ENCODE results near the gene TFF3.

TFF3 gene

GRCh38 chr21:42344631-42345030 lies 29.4 kb upstream of the TFF3 start:
- Histone ChIP-seq H3K9me3 (ENCODE audit: control insufficient read depth, low read length) (peaks cover 4% of the 10 kb centered on the region), H3K36me3 (ENCODE audit: control insufficient read depth, insufficient read depth, low read length, severe bottlenecking) (no peaks in the 10 kb centered on the region), H3K4me1 (ENCODE audit: control insufficient read depth, insufficient read depth, low read length) (no peaks in the 10 kb centered on the region), H3K9ac (ENCODE audit: low read length) (no peak overlapping the region), H3K27me3 (replicated peaks; ENCODE audit: control insufficient read depth, insufficient read depth, low read length) (peaks cover 29% of the 10 kb centered on the region), H3K4me3 (ENCODE audit: low read length) (no peak overlapping the region)
- no peak for DNase-seq (ENCODE audit: low read depth)

GRCh38 chr21:42343963-42344510 lies 28.8 kb upstream of the TFF3 start:
- Histone ChIP-seq H3K9me3 (ENCODE audit: control insufficient read depth, low read length) (peaks cover 3% of the 10 kb centered on the region), H3K36me3 (ENCODE audit: control insufficient read depth, insufficient read depth, low read length, severe bottlenecking) (no peaks in the 10 kb centered on the region), H3K4me1 (ENCODE audit: control insufficient read depth, insufficient read depth, low read length) (no peaks in the 10 kb centered on the region), H3K4me3 (ENCODE audit: low read length) (no peak overlapping the region), H3K9ac (ENCODE audit: low read length) (no peak overlapping the region), H3K27me3 (replicated peaks; ENCODE audit: control insufficient read depth, insufficient read depth, low read length) (peaks cover 28% of the 10 kb centered on the region)
- DNase-seq (ENCODE audit: low read depth) = no peak

GRCh38 chr21:42343556-42343955 lies 28.3 kb upstream of the TFF3 start:
- no peaks in the 10 kb centered on the region for H3K9me3 ChIP-seq (ENCODE audit: control insufficient read depth, low read length)
- H3K27me3 ChIP-seq (replicated peaks; ENCODE audit: control insufficient read depth, insufficient read depth, low read length) = peaks cover 24% of the 10 kb centered on the region
- H3K4me1 ChIP-seq (ENCODE audit: control insufficient read depth, insufficient read depth, low read length) = no peaks in the 10 kb centered on the region
- H3K36me3 ChIP-seq (ENCODE audit: control insufficient read depth, insufficient read depth, low read length, severe bottlenecking) = no peaks in the 10 kb centered on the region
- no peak for DNase-seq (ENCODE audit: low read depth)
- H3K9ac ChIP-seq (ENCODE audit: low read length) = no peak overlapping the region
- no peak overlapping the region for H3K4me3 ChIP-seq (ENCODE audit: low read length)

- Histone ChIP-seq H3K36me3 (ENCODE audit: control insufficient read depth, insufficient read depth, low read length, severe bottlenecking) (no peaks in the 10 kb centered on the region), H3K27me3 (replicated peaks; ENCODE audit: control insufficient read depth, insufficient read depth, low read length) (peaks cover 21% of the 10 kb centered on the region), H3K9ac (ENCODE audit: low read length) (no peak overlapping the region), H3K9me3 (ENCODE audit: control insufficient read depth, low read length) (no peaks in the 10 kb centered on the region), H3K4me1 (ENCODE audit: control insufficient read depth, insufficient read depth, low read length) (no peaks in the 10 kb centered on the region), H3K4me3 (ENCODE audit: low read length) (no peak overlapping the region)
- no peak for DNase-seq (ENCODE audit: low read depth)
Measured at GRCh38 chr21:42343101-42343500, 27.9 kb upstream of the TFF3 start.

- H3K4me1 ChIP-seq (ENCODE audit: control insufficient read depth, insufficient read depth, low read length) = no peaks in the 10 kb centered on the region
- peaks cover 26% of the 10 kb centered on the region for H3K27me3 ChIP-seq (replicated peaks; ENCODE audit: control insufficient read depth, insufficient read depth, low read length)
- no peaks in the 10 kb centered on the region for H3K9me3 ChIP-seq (ENCODE audit: control insufficient read depth, low read length)
- no peak for DNase-seq (ENCODE audit: low read depth)
- H3K36me3 ChIP-seq (ENCODE audit: control insufficient read depth, insufficient read depth, low read length, severe bottlenecking) = no peaks in the 10 kb centered on the region
- H3K4me3 ChIP-seq (ENCODE audit: low read length) = no peak overlapping the region
- H3K9ac ChIP-seq (ENCODE audit: low read length) = no peak overlapping the region
Measured at GRCh38 chr21:42341776-42342542, 26.8 kb upstream of the TFF3 start.

- no peak for DNase-seq (ENCODE audit: low read depth)
- H3K9me3 ChIP-seq (ENCODE audit: control insufficient read depth, low read length) = no peaks in the 10 kb centered on the region
- H3K9ac ChIP-seq (ENCODE audit: low read length) = no peak overlapping the region
- H3K4me3 ChIP-seq (ENCODE audit: low read length) = no peak overlapping the region
- no peaks in the 10 kb centered on the region for H3K36me3 ChIP-seq (ENCODE audit: control insufficient read depth, insufficient read depth, low read length, severe bottlenecking)
- H3K4me1 ChIP-seq (ENCODE audit: control insufficient read depth, insufficient read depth, low read length) = no peaks in the 10 kb centered on the region
- peaks cover 32% of the 10 kb centered on the region for H3K27me3 ChIP-seq (replicated peaks; ENCODE audit: control insufficient read depth, insufficient read depth, low read length)
Measured at GRCh38 chr21:42340187-42341050, 25.2 kb upstream of the TFF3 start.

GRCh38 chr21:42338729-42339715 lies 23.8 kb upstream of the TFF3 start:
- Histone ChIP-seq H3K36me3 (ENCODE audit: control insufficient read depth, insufficient read depth, low read length, severe bottlenecking) (no peaks in the 10 kb centered on the region), H3K27me3 (replicated peaks; ENCODE audit: control insufficient read depth, insufficient read depth, low read length) (peaks cover 42% of the 10 kb centered on the region), H3K4me1 (ENCODE audit: control insufficient read depth, insufficient read depth, low read length) (no peaks in the 10 kb centered on the region), H3K4me3 (ENCODE audit: low read length) (no peak overlapping the region), H3K9ac (ENCODE audit: low read length) (no peak overlapping the region), H3K9me3 (ENCODE audit: control insufficient read depth, low read length) (no peaks in the 10 kb centered on the region)
- no peak for DNase-seq (ENCODE audit: low read depth)

GRCh38 chr21:42337830-42338728 lies 22.9 kb upstream of the TFF3 start:
- peak; percentile 7 for DNase-seq (ENCODE audit: low read depth)
- H3K9me3 ChIP-seq (ENCODE audit: control insufficient read depth, low read length) = no peaks in the 10 kb centered on the region
- H3K36me3 ChIP-seq (ENCODE audit: control insufficient read depth, insufficient read depth, low read length, severe bottlenecking) = no peaks in the 10 kb centered on the region
- no peaks in the 10 kb centered on the region for H3K4me1 ChIP-seq (ENCODE audit: control insufficient read depth, insufficient read depth, low read length)
- H3K9ac ChIP-seq (ENCODE audit: low read length) = no peak overlapping the region
- no peak overlapping the region for H3K4me3 ChIP-seq (ENCODE audit: low read length)
- peaks cover 45% of the 10 kb centered on the region for H3K27me3 ChIP-seq (replicated peaks; ENCODE audit: control insufficient read depth, insufficient read depth, low read length)

GRCh38 chr21:42337276-42337675 lies 22.1 kb upstream of the TFF3 start:
- Histone ChIP-seq H3K9ac (ENCODE audit: low read length) (no peak overlapping the region), H3K9me3 (ENCODE audit: control insufficient read depth, low read length) (peaks cover 3% of the 10 kb centered on the region), H3K36me3 (ENCODE audit: control insufficient read depth, insufficient read depth, low read length, severe bottlenecking) (no peaks in the 10 kb centered on the region), H3K4me3 (ENCODE audit: low read length) (no peak overlapping the region), H3K4me1 (ENCODE audit: control insufficient read depth, insufficient read depth, low read length) (no peaks in the 10 kb centered on the region), H3K27me3 (replicated peaks; ENCODE audit: control insufficient read depth, insufficient read depth, low read length) (peaks cover 52% of the 10 kb centered on the region)
- no peak for DNase-seq (ENCODE audit: low read depth)

- peaks cover 10% of the 10 kb centered on the region for H3K9me3 ChIP-seq (ENCODE audit: control insufficient read depth, low read length)
- peaks cover 63% of the 10 kb centered on the region for H3K27me3 ChIP-seq (replicated peaks; ENCODE audit: control insufficient read depth, insufficient read depth, low read length)
- H3K9ac ChIP-seq (ENCODE audit: low read length) = no peak overlapping the region
- H3K4me1 ChIP-seq (ENCODE audit: control insufficient read depth, insufficient read depth, low read length) = no peaks in the 10 kb centered on the region
- H3K4me3 ChIP-seq (ENCODE audit: low read length) = no peak overlapping the region
- peak; percentile 2 for DNase-seq (ENCODE audit: low read depth)
- H3K36me3 ChIP-seq (ENCODE audit: control insufficient read depth, insufficient read depth, low read length, severe bottlenecking) = no peaks in the 10 kb centered on the region
Measured at GRCh38 chr21:42336054-42336453, 20.8 kb upstream of the TFF3 start.
